Stimulated activated effector memory CD8-positive, alpha-beta T cell treated with anti-CD3 and anti-CD28 coated beads, Interleukin-12 subunit alpha, Interleukin-12 subunit beta, amount 100 ng/mL, for 72 hours (primary cell): ENCODE results near the gene PARD3B.
"Not testable (repeated sequence)": the region's sequence is repeated elsewhere in the genome, so short reads cannot be mapped to it uniquely, and the experiment has no call there.

Experiments used
- ATAC-seq: fragments of 150-1000 bp; cut with Tn5 transposase; 2 replicates; pipeline ENCODE4 v1.10.0; 2021
- DNase-seq, 2 donors: peaks; one replicate each; pipeline ENCODE4 v3.0.0; 2021 to 2022; ENCODE audit warnings: low spot score in 2 of 2
- H3K27ac Mint-ChIP-seq: one replicate; pipeline ENCODE4 v1.8.0; 2022; ENCODE audit warnings: mild to moderate bottlenecking, mixed read lengths
- H3K36me3 Mint-ChIP-seq: one replicate; pipeline ENCODE4 v1.8.0; 2022; ENCODE audit warnings: mild to moderate bottlenecking, mixed read lengths
- H3K4me1 Mint-ChIP-seq: one replicate; pipeline ENCODE4 v1.8.0; 2022; ENCODE audit warnings: mixed read lengths
- H3K4me3 Mint-ChIP-seq: one replicate; pipeline ENCODE4 v1.8.0; 2022; ENCODE audit warnings: mild to moderate bottlenecking, mixed read lengths
- H3K9me3 Mint-ChIP-seq: one replicate; pipeline ENCODE4 v1.8.0; 2022; ENCODE audit warnings: mixed read lengths

PARD3B gene

GRCh38 chr2:205193125-205193835 lies 648.0 kb downstream of the PARD3B start:
- Mint-ChIP-seq H3K4me3 (no peak overlapping the region), H3K9me3 (no peaks in the 10 kb centered on the region), H3K27ac (no peak overlapping the region), H3K4me1 (no peaks in the 10 kb centered on the region), H3K36me3 (no peaks in the 10 kb centered on the region)
- no peak for DNase-seq
- ATAC-seq: no peak

- Mint-ChIP-seq H3K4me1 (no peaks in the 10 kb centered on the region), H3K4me3 (no peak overlapping the region), H3K27ac (no peak overlapping the region), H3K9me3 (no peaks in the 10 kb centered on the region), H3K36me3 (no peaks in the 10 kb centered on the region)
- ATAC-seq (no peak), DNase-seq (no peak)
Measured at GRCh38 chr2:205193836-205194228, 648.6 kb downstream of the PARD3B start.

- no peaks in the 10 kb centered on the region for H3K36me3 Mint-ChIP-seq
- no peak overlapping the region for H3K4me3 Mint-ChIP-seq
- ATAC-seq: no peak
- H3K4me1 Mint-ChIP-seq: no peaks in the 10 kb centered on the region
- no peak for DNase-seq
- no peak overlapping the region for H3K27ac Mint-ChIP-seq
- H3K9me3 Mint-ChIP-seq: no peaks in the 10 kb centered on the region
Measured at GRCh38 chr2:205197468-205198139, 652.3 kb downstream of the PARD3B start.

- ATAC-seq (no peak), DNase-seq (no peak)
- H3K36me3 Mint-ChIP-seq: no peaks in the 10 kb centered on the region
- H3K4me1 Mint-ChIP-seq: no peaks in the 10 kb centered on the region
- H3K4me3 Mint-ChIP-seq: no peak overlapping the region
- H3K9me3 Mint-ChIP-seq: no peaks in the 10 kb centered on the region
- no peak overlapping the region for H3K27ac Mint-ChIP-seq
Measured at GRCh38 chr2:205198140-205198525, 652.9 kb downstream of the PARD3B start.

- DNase-seq: no peak
- no peaks in the 10 kb centered on the region for H3K4me1 Mint-ChIP-seq
- H3K27ac Mint-ChIP-seq: no peak overlapping the region
- H3K36me3 Mint-ChIP-seq: no peaks in the 10 kb centered on the region
- H3K4me3 Mint-ChIP-seq: no peak overlapping the region
- no peak for ATAC-seq
- H3K9me3 Mint-ChIP-seq: no peaks in the 10 kb centered on the region
Measured at GRCh38 chr2:205199165-205199850, 654.0 kb downstream of the PARD3B start.

- Mint-ChIP-seq H3K27ac (no peak overlapping the region), H3K36me3 (no peaks in the 10 kb centered on the region), H3K9me3 (no peaks in the 10 kb centered on the region), H3K4me3 (no peak overlapping the region), H3K4me1 (no peaks in the 10 kb centered on the region)
- ATAC-seq: no peak
- DNase-seq: no peak
Measured at GRCh38 chr2:205210494-205210893, 665.2 kb downstream of the PARD3B start.

- no peak for DNase-seq
- Mint-ChIP-seq H3K36me3 (no peaks in the 10 kb centered on the region), H3K4me1 (no peaks in the 10 kb centered on the region), H3K9me3 (no peaks in the 10 kb centered on the region), H3K27ac (no peak overlapping the region), H3K4me3 (no peak overlapping the region)
- no peak for ATAC-seq
Measured at GRCh38 chr2:205212357-205212756, 667.1 kb downstream of the PARD3B start.

GRCh38 chr2:205216092-205216491 lies 670.8 kb downstream of the PARD3B start:
- no peak overlapping the region for H3K4me3 Mint-ChIP-seq
- no peak for DNase-seq
- H3K9me3 Mint-ChIP-seq: no peaks in the 10 kb centered on the region
- ATAC-seq: no peak
- H3K4me1 Mint-ChIP-seq: no peaks in the 10 kb centered on the region
- no peaks in the 10 kb centered on the region for H3K36me3 Mint-ChIP-seq
- H3K27ac Mint-ChIP-seq: no peak overlapping the region

GRCh38 chr2:205216580-205216979 lies 671.3 kb downstream of the PARD3B start:
- no peaks in the 10 kb centered on the region for H3K9me3 Mint-ChIP-seq
- H3K4me3 Mint-ChIP-seq: no peak overlapping the region
- no peaks in the 10 kb centered on the region for H3K4me1 Mint-ChIP-seq
- ATAC-seq (no peak), DNase-seq (no peak)
- no peaks in the 10 kb centered on the region for H3K36me3 Mint-ChIP-seq
- H3K27ac Mint-ChIP-seq: no peak overlapping the region

- no peak for ATAC-seq
- Mint-ChIP-seq H3K27ac (no peak overlapping the region), H3K4me3 (no peak overlapping the region), H3K9me3 (no peaks in the 10 kb centered on the region), H3K4me1 (no peaks in the 10 kb centered on the region), H3K36me3 (no peaks in the 10 kb centered on the region)
- DNase-seq: no peak
Measured at GRCh38 chr2:205217004-205217403, 671.7 kb downstream of the PARD3B start.

GRCh38 chr2:205218056-205218455 lies 672.8 kb downstream of the PARD3B start:
- ATAC-seq (no peak), DNase-seq (no peak)
- Mint-ChIP-seq H3K36me3 (no peaks in the 10 kb centered on the region), H3K27ac (no peak overlapping the region), H3K4me1 (no peaks in the 10 kb centered on the region), H3K9me3 (no peaks in the 10 kb centered on the region), H3K4me3 (no peak overlapping the region)

- H3K9me3 Mint-ChIP-seq, H3K4me1 Mint-ChIP-seq, H3K4me3 Mint-ChIP-seq, DNase-seq, H3K27ac Mint-ChIP-seq, ATAC-seq, H3K36me3 Mint-ChIP-seq: not testable (repeated sequence)
Measured at GRCh38 chr2:205218816-205219215, 673.5 kb downstream of the PARD3B start.

GRCh38 chr2:205220559-205220958 lies 675.3 kb downstream of the PARD3B start:
- ATAC-seq (no peak), DNase-seq (no peak)
- no peaks in the 10 kb centered on the region for H3K9me3 Mint-ChIP-seq
- H3K4me1 Mint-ChIP-seq: no peaks in the 10 kb centered on the region
- H3K36me3 Mint-ChIP-seq: no peaks in the 10 kb centered on the region
- no peak overlapping the region for H3K27ac Mint-ChIP-seq
- no peak overlapping the region for H3K4me3 Mint-ChIP-seq

- H3K9me3 Mint-ChIP-seq: peaks cover 2% of the 10 kb centered on the region
- DNase-seq (no peak), ATAC-seq (no peak)
- no peak overlapping the region for H3K4me3 Mint-ChIP-seq
- H3K36me3 Mint-ChIP-seq: no peaks in the 10 kb centered on the region
- H3K27ac Mint-ChIP-seq: no peak overlapping the region
- H3K4me1 Mint-ChIP-seq: no peaks in the 10 kb centered on the region
Measured at GRCh38 chr2:205232086-205232485, 686.8 kb downstream of the PARD3B start.

GRCh38 chr2:205235434-205235833 lies 690.2 kb downstream of the PARD3B start:
- ATAC-seq: no peak
- no peaks in the 10 kb centered on the region for H3K36me3 Mint-ChIP-seq
- no peak overlapping the region for H3K27ac Mint-ChIP-seq
- H3K4me3 Mint-ChIP-seq: no peak overlapping the region
- peaks cover 2% of the 10 kb centered on the region for H3K9me3 Mint-ChIP-seq
- H3K4me1 Mint-ChIP-seq: no peaks in the 10 kb centered on the region
- DNase-seq: no peak

GRCh38 chr2:205237524-205237923 lies 692.2 kb downstream of the PARD3B start:
- H3K4me3 Mint-ChIP-seq: no peak overlapping the region
- no peak overlapping the region for H3K27ac Mint-ChIP-seq
- no peaks in the 10 kb centered on the region for H3K4me1 Mint-ChIP-seq
- no peaks in the 10 kb centered on the region for H3K36me3 Mint-ChIP-seq
- DNase-seq: no peak
- peaks cover 2% of the 10 kb centered on the region for H3K9me3 Mint-ChIP-seq
- no peak for ATAC-seq
